Activated CD4-positive, alpha-beta T cell treated with anti-CD3 and anti-CD28 coated beads, Interleukin-2, amount 50 U/mL, for 48 hours (primary cell): ENCODE results near the gene DOC2A.
"Not testable (repeated sequence)": the region's sequence is repeated elsewhere in the genome, so short reads cannot be mapped to it uniquely, and the experiment has no call there.

Source experiments
- DNase-seq, 2 experiments: peaks; one replicate each; pipeline ENCODE4 v3.0.0-alpha.2; 2020

The DOC2A gene

DNA sequence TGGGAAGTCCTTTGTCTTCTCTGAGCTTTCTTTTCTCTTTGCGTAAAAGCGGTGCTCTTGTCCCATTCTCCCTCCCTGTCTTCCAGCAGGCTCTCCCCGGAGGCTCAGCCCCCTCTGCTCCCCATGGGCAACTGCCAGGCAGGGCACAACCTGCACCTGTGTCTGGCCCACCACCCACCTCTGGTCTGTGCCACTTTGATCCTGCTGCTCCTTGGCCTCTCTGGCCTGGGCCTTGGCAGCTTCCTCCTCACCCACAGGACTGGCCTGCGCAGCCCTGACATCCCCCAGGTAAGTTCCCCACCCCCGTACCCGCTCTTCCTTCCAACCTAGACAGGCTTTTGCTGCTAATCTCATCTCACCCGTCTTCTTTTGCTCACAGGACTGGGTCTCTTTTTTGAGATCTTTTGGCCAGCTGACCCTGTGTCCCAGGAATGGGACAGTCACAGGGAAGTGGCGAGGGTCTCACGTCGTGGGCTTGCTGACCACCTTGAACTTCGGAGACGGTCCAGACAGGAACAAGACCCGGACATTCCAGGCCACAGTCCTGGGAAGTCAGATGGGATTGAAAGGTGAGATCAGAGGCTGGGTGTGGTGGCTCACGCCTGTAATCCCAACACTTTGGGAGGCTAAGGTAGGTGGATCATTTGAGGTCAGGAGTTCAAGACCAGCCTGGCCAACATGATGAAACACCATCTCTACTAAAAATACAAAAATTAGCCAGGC lies 47.6 kb downstream of the DOC2A start:
- DNase-seq, result no peak

- no peak for DNase-seq
Measured at GRCh38 chr16:29962344-29962994, 48.4 kb downstream of the DOC2A start.

GRCh38 chr16:29961479-29962343 lies 49.1 kb downstream of the DOC2A start, which contains the start of gene TMEM219:
TMEM219 (plus strand) TSS chr16:29962079; CDS start chr16:29963144, 1,065 bp downstream.
- DNase-seq, result peak; percentile 91 to 93

GRCh38 chr16:29961127-29961478 lies 49.7 kb downstream of the DOC2A start:
- DNase-seq, result no peak

DNA sequence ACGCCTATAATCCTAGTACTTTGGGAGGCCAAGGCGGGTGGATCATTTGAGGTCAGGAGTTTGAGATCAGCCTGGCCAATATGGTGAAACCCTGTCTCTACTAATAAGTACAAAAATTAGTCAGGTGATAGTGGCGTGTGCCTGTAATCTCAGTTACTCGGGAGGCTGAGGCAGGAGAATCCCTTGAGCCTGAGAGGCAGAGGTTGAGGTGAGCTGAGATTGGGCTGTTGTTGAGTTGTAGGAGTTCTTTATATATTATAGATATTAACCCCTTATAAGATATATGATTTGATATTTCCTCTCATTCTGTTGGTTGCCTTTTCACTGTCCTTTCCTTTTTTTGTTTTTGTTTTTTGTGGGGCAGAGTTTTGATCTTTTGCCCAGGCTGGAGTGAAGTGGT lies 51.0 kb downstream of the DOC2A start:
- DNase-seq, result not testable (repeated sequence)

GRCh38 chr16:29959293-29959692 lies 51.5 kb downstream of the DOC2A start:
- no peak for DNase-seq

DNA sequence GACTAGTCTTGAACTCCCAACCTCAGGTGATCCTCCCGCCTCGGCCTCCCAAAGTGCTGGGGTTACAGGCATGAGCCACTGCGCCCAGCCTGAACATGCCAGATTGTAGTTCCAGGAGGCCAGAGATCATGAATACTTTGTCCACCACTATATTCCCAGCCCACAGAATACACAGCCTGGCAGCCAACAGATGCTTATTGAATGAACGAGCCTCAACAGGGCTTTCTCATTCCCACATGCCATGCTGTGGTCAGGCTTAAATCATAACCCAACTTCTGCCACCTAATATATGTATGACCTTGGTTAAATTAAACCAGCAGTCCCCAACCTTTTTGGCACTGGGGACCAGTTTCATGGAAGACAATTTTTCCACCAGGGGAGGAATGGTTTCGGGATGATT lies 52.1 kb downstream of the DOC2A start:
- DNase-seq, result no peak
